Measurements from ENCODE around the gene SLBP. TPM values are rescaled to one million over a fixed set of nuclear protein-coding genes. Genes with fewer than 3 reads are reported as not detected.

The SLBP gene
- total RNA-seq, 1 donor from 2014 or later: 29.4 TPM

- DNase-seq (ENCODE audit: low spot score): peak; percentile 74
Measured at GRCh38 chr4:1727117-1728031, 15.3 kb upstream of the SLBP start.

- DNase-seq (ENCODE audit: low spot score): peak; percentile 91
Measured at GRCh38 chr4:1726146-1726934, 14.2 kb upstream of the SLBP start.

GRCh38 chr4:1725521-1725920 is 13.4 kb upstream of the SLBP start:
- DNase-seq (ENCODE audit: low spot score): no peak

GRCh38 chr4:1723131-1723801 is 11.1 kb upstream of the SLBP start:
- DNase-seq (ENCODE audit: low spot score): no peak

DNA sequence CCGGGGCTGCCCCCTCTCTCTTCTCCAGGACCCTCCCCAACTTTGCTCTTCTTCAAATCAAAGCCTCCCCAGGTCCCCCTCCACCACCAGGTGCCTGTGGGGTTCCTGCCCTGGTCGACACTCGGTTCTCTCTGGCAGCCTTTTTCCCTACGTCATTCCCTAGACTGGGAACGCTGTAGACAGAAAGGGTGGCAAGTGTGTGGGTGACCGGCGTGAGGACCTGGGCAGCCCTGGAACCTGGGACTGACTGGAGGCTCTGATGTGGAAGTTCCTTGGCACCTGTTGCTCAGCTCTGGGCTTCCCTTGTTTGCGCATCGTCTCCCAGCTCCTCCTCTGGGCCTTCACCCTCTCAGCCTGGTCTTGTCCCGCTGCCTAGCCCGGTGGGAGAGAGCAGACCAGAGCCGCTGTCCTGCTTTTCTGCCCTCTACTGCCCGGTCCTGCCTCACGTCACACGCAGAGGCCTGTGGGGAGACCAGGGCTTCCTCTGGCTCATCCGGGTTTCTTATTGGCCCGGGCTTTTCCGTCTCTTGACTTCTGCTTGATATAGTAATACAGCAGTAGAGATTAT is 10.5 kb upstream of the SLBP start:
- DNase-seq (ENCODE audit: low spot score): no peak

- DNase-seq (ENCODE audit: low spot score): no peak
Measured at GRCh38 chr4:1721666-1722550, 9.8 kb upstream of the SLBP start.

GRCh38 chr4:1721003-1721665 is 9.0 kb upstream of the SLBP start, which contains the start of the genes TACC3 and TMEM129:
Gene TACC3, plus strand, starts transcription at chr4:1721521. Its CDS starts 1,901 bp downstream, at chr4:1723422.
Gene TMEM129, minus strand, starts transcription at chr4:1721323. Its CDS starts 486 bp downstream, at chr4:1720837.
- peak; percentile 96 for DNase-seq (ENCODE audit: low spot score)

DNA sequence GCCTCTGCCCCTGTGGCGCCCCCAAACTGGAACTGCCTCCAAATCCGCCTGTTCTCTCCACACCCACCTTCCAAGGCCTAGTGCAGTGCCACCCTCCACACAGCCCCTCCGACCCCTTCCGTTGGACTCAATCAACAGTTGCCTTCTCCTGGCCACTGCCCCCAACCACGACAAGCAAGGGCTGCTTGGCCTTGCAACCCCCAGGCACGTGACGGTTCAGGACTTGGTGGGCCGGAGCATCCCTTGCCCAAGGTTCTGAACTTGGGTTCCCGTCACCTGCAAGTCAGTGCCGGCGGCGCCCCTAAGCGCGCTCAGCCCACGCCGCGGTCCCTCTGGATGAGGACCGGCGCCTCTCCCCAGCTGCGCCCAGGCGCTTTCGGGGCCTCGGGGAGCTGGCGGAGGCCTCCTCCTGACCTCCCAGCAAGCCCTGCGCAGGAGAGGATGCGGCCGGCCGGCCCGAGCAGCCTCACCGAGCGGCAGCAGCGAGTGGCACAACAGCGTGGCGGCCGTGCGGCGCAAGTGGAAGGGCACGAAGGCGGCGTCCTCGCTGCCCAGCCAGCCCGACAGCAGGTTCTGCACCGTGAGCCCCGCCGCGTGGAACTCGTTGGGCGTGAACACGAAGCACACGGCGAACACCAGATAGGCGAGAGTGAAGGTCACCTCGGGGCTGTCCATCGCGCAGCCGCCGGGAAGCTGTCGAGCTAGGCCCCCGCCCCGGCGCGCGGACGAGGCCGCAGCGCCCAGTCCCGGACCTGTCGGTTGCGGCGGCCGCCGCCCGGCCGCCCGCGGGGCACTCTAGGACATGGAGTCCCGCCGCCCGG is 8.3 kb upstream of the SLBP start:
- DNase-seq (ENCODE audit: low spot score): peak; percentile 68

DNA sequence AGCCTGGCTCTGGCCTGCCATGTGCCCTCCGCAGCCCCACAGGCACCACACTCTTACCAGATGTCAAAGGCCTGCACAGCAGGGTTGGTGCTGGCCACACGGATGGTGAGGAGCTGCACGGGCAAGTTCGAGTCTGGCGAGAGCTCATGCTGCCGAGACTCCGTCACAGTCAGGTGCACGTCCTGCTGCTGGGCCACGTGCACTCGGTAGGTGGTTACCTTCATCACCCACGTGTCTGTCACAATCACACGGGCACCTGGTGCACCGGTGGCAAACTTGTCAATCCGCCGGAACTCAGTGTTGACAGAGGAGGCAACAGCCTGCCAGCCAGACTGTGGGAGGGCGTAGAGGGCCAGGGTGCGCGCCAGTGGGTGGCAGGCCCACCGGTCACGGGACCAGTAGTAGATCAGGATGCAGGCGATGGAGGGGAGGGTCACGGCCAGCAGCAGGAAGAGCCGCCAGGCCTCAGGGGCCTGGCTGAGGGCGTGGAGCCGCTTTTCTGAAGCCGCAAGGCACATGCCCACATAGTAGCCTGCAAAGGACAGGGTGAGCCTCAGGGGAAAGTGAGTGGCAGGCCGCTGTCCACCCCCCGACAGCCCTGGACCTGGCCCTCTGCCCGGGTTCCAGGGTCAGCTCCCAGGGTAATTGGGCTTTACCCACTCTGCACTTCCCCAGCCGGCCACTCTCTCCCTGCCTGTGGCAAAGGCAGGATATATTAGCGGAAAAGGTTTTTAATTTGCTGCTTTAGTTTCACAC is 6.2 kb upstream of the SLBP start:
- DNase-seq (ENCODE audit: low spot score): no peak

DNA sequence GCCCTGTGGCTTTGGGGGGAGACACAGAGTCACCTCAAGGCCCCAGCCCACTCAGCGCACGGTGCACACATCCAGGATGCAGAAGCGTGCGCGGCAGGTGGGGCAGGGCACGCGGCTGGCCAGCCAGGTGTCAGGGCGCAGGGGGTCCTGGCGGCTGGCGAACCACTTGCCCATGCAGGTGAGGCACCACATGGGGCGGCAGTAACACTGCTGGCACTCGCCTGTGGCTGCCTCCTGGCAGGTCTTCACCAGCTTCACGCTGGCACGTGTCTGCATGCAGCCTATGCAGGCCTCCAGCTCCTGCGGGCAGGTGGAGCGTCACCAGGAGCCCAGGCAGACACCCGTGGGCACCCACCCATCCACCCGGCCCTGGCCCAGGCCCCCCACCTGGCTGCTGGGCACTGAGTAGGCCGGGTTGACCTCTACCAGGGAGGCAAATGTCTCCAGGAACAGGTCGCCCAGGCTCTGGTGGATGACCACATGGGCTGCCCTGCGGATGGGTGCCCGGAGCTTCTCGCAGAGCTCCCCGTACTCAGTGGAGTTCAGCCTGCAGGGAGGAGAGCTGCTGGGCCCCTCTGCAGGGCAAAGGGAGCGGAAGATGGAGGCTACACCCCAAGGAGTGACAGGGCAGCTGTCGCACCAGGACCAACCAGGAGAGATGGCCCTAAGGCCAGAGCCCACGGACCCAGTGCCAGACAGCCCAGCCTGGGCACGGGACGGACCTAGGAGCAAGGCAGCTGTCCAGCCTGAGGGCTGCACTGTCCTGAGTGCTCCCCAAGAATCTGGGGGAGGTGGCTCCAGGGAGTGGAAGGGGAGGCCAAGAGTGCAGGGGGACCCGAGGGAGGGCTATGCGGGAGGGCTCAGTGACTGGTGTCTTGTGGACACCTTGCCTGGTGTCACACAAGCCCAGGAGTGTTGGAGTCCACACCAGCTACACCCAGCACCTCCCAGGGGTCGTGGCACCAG is 5.3 kb upstream of the SLBP start:
- no peak for DNase-seq (ENCODE audit: low spot score)

DNA sequence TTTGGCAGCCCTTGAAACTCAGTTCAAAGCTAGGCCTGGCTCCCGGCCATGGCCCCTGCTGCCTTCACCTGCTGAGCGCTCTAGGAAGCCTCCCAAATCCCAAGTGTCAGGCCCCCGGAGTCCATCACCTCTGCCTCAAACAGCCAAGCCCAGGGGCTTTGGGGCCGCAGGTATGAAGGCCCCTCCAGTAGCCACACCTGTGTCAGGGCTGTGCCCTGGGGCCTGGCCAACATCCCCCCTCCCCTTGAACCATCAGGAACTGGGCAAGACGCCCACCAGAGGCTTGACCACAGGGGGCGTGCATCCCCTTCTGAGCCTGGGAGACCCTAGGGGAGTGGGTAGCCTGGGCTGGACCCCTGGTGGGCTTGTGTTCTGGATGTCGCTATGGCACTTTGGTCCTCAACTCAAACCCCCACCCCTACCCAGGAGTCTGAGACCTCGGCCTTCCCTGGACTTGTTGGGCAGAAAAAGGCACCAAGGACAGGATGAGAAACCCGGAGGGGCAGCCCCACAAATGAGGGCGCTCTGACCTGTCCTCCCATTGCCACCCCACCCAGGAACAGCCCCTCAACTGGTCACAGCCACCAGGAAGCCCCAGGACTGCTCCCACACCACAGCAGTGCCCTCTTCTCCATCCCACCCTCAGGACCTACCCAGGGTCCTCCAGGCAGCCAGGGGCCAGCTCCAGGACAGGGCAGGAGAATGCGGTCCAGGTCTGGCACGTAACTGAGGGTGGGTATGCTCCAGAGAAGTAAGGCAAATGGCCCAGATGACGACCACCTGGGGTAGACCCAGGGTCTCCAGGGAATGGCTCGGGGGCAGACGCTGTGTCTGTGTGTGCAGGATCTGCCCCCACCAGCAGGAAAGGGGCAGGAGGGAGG is 4.2 kb upstream of the SLBP start:
- DNase-seq (ENCODE audit: low spot score): no peak

- DNase-seq (ENCODE audit: low spot score): no peak
Measured at GRCh38 chr4:1715002-1715758, 3.1 kb upstream of the SLBP start.

DNA sequence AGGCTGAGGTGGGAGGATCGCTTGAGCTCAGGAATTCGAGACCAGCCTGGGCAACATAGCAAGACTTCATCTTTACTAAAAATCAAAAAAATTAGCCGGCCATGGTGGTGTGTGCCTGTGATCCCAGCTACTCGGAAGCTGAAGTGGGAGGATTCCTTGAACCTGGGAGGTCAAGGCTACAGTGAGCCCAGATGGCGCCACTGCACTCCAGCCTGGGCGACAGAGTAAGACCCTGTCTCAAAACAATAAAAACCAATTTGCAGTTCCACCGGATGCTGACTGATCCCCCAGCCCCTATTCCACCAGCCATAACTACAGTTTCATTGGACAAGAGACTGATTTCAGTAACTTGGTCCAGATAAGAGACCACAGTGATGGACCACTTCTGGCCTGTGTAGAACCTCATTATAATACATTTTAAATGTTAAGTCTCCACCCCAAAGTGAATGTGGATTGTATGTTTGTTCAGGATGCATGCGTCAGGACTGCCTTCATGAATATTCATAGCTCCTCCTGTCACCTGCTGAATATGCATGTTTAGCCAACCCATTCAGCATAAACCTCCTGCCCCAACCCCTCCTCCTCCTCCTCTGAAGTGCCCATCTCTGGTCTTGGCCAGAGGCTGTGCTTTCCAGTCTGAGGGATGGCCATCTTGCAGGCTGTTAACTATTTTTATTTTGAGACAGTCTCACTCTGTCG is 2.3 kb upstream of the SLBP start:
- no peak for DNase-seq (ENCODE audit: low spot score)

DNA sequence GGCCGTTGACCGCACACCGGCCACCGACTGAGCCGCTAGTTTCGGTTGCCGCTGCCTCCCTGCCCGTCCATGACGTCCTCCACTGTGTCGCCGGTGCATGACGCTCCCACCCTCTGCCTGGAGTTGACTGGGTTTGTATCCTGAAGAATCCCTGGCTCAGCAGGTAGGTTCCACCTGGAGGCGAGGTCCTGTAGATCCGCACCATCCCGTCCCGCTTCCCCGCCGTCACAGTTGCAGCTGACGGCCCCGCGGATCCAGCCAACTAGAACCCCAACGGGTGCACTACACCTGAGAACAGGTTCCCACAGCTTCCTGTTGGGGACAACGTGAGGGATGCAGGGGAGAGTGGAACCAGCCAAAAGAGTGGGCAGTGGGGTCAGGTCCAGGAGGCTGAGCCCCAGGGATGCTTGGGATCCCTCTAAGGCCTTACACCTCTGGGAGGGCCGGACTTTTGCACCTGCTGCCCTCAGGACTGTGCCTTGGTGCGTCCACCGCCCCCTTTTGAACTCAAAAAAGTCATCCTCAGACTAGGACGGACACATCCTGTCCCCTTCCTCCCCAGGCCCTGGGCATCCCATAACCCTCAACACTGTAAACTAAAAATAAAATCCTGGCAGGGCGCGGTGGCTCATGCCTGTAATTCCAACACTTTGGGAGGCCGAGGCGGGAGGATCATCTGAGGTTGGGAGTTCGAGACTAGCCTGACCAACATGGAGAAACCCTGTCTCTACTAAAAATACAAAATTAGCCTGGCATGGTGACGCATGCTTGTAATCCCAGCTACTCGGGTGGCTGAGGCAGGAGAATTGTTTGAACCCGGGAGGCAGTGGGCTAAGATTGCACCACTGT is 1.1 kb upstream of the SLBP start:
- no peak for DNase-seq (ENCODE audit: low spot score)
